WERI-Rb-1 (cell line): ENCODE results near the gene IFIT5.
A peak's percentile ranks its signal among the peaks of the same experiment; 100 is the strongest.
"Not testable (repeated sequence)": the region's sequence is repeated elsewhere in the genome, so short reads cannot be mapped to it uniquely, and the experiment has no call there.

ENCODE experiments used
- DNase-seq: peaks from one replicate; pipeline ENCODE4 v3.0.0-alpha.2; 2020
- H3K27ac ChIP-seq: fragments of 250-450 bp; sonication (Bioruptor Pico); 2 replicates; pipeline ENCODE4 v1.5.1; 2020; ENCODE audit warnings: mild to moderate bottlenecking, moderate library complexity
- H3K27me3 ChIP-seq: fragments of 250-450 bp; sonication (Bioruptor Pico); 2 replicates; pipeline ENCODE4 v1.5.1; 2021; ENCODE audit warnings: mild to moderate bottlenecking, low read depth, moderate library complexity; ENCODE audit not compliant: insufficient read depth, severe bottlenecking
- H3K36me3 ChIP-seq: fragments of 250-450 bp; sonication (Bioruptor Pico); 2 replicates; pipeline ENCODE4 v1.5.1; 2020; ENCODE audit warnings: mild to moderate bottlenecking, moderate library complexity
- H3K4me3 ChIP-seq: 2 replicates; pipeline ENCODE4 v1.5.1; 2011; ENCODE audit warnings: low read depth, mild to moderate bottlenecking, control low read depth, low read length
- H3K9me3 ChIP-seq: fragments of 250-450 bp; sonication (Bioruptor Pico); 2 replicates; pipeline ENCODE4 v1.5.1; 2021; ENCODE audit warnings: mild to moderate bottlenecking, moderate library complexity; ENCODE audit not compliant: severe bottlenecking
- TF ChIP-seq, protein P1 (sequence below): IDR thresholded peaks from 2 replicates; pipeline ENCODE4 v1.5.1; 2011; ENCODE audit warnings: low read depth, mild to moderate bottlenecking, control low read depth, inconsistent platforms, low read length

The IFIT5 gene

GRCh38 chr10:89382757-89383156, 31.6 kb upstream of the IFIT5 start:
- no peak overlapping the region for H3K4me3 ChIP-seq
- no peak for DNase-seq
- no peaks in the 10 kb centered on the region for H3K36me3 ChIP-seq
- no peaks in the 10 kb centered on the region for H3K27me3 ChIP-seq
- TF ChIP-seq, protein P1, sequence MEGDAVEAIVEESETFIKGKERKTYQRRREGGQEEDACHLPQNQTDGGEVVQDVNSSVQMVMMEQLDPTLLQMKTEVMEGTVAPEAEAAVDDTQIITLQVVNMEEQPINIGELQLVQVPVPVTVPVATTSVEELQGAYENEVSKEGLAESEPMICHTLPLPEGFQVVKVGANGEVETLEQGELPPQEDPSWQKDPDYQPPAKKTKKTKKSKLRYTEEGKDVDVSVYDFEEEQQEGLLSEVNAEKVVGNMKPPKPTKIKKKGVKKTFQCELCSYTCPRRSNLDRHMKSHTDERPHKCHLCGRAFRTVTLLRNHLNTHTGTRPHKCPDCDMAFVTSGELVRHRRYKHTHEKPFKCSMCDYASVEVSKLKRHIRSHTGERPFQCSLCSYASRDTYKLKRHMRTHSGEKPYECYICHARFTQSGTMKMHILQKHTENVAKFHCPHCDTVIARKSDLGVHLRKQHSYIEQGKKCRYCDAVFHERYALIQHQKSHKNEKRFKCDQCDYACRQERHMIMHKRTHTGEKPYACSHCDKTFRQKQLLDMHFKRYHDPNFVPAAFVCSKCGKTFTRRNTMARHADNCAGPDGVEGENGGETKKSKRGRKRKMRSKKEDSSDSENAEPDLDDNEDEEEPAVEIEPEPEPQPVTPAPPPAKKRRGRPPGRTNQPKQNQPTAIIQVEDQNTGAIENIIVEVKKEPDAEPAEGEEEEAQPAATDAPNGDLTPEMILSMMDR: no peak
- no peak overlapping the region for H3K27ac ChIP-seq
- no peaks in the 10 kb centered on the region for H3K9me3 ChIP-seq

GRCh38 chr10:89384474-89385340, 29.7 kb upstream of the IFIT5 start:
- no peak overlapping the region for H3K27ac ChIP-seq
- DNase-seq: no peak
- H3K4me3 ChIP-seq: no peak overlapping the region
- no peaks in the 10 kb centered on the region for H3K9me3 ChIP-seq
- H3K27me3 ChIP-seq: no peaks in the 10 kb centered on the region
- TF ChIP-seq, protein P1: no peak
- no peaks in the 10 kb centered on the region for H3K36me3 ChIP-seq

DNA sequence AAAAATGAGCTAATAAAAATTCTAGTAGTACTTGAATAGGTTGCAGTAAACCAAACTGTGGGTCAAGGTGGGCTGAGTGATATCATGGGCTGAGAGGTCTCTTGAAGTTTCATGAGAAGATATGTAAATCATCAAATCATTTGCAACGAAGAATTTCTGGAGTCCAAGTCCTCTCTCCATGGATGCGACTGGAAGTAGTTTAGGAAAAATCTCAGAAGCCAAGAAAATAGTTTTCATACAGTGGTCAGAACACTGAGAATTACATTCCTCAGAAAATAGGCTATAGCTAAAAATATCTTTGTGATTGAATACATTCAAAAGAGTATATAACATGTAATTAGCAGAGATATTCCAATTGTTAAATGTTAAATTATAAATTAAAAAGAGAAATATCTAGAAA, 25.6 kb upstream of the IFIT5 start:
- TF ChIP-seq, protein P1: no peak
- H3K4me3 ChIP-seq: no peak overlapping the region
- no peak for DNase-seq
- H3K36me3 ChIP-seq: no peaks in the 10 kb centered on the region
- no peak overlapping the region for H3K27ac ChIP-seq
- no peaks in the 10 kb centered on the region for H3K9me3 ChIP-seq
- H3K27me3 ChIP-seq: no peaks in the 10 kb centered on the region

DNA sequence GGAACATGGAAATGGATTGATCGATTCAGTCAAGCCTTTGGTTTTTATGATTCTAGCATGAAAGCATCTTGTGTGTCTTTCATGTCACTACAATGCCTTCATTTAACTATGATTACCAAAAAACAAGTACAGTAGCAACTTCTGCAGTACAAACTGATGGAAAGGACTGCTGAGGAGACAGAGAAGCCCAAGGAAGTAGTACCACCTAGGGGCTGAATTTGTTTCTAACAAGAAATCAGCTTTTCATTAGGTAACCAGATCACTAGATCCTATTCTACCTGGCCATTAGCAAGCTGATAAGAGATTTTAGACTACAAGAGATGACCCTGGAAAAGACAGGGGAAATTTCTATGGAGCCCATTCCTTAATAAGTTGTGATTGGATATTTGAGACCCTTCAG, 25.1 kb upstream of the IFIT5 start:
- H3K9me3 ChIP-seq: no peaks in the 10 kb centered on the region
- H3K4me3 ChIP-seq: no peak overlapping the region
- H3K27me3 ChIP-seq: no peaks in the 10 kb centered on the region
- TF ChIP-seq, protein P1: peak; percentile 37; the same call in 1 of the 2 replicates
- DNase-seq: no peak
- H3K27ac ChIP-seq: no peak overlapping the region
- no peaks in the 10 kb centered on the region for H3K36me3 ChIP-seq

DNA sequence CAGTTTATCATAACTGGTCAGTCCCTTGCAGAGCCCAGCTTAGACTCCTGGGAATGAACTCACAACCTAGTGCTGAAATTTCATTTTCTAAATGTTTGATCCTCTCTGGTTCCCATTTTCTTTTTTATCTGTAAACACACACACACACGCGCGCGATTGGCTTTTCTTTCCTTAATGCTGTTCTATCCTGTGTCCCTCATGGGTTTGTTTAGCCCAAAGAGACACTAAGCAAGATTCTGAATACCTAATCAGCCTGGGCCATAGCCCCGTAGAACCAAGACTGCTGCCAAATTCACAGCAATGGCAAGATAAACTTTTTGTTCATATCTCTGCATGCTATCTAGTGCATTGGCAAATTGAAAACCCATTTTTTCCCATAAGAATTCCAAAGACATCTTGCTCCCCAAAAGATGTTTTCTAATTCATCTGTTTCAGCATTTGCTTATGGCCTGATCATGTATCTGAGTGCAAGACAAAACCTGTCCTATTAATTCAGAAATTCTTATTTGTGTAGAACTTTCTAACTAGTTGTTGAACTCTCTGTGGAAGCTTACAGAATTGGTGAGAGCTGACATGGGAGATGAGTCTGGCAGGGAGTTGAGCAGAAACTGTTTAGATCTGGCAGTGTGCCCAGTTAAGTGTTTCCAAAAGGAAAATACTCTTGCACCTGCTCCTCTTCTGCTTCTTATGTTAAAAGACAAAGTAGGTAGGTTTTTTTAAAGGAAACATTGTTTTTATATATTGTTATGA, 23.7 kb upstream of the IFIT5 start:
- no peaks in the 10 kb centered on the region for H3K36me3 ChIP-seq
- H3K4me3 ChIP-seq: no peak overlapping the region
- H3K27ac ChIP-seq: no peak overlapping the region
- TF ChIP-seq, protein P1: no peak
- no peaks in the 10 kb centered on the region for H3K9me3 ChIP-seq
- DNase-seq: no peak
- no peaks in the 10 kb centered on the region for H3K27me3 ChIP-seq

DNA sequence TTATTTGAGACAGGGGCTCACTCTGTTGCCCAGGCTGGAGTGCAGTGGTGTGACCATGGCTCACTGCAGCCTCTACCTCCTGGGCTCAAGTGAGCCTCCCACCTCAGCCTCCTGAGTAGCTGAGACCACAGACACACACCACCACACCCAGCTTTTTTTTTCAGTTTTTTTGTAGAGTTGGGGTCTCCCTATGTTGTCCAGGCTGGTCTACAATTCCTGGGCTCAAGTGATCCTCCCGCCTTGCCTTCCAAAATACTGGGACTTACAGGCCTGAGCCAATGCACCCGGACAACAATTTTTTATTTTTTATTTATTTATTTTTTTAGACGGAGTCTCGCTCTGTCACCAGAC, 23.2 kb upstream of the IFIT5 start:
- H3K4me3 ChIP-seq, H3K36me3 ChIP-seq, H3K27ac ChIP-seq: not testable (repeated sequence)

More for the DNA sequence above, 23.2 kb upstream of the IFIT5 start:
- H3K27me3 ChIP-seq, H3K9me3 ChIP-seq, DNase-seq: not testable (repeated sequence)
